IPS DF 6.9 (cell line): ENCODE measurements around the gene C19orf67.

Experiments used
- DNase-seq: peaks from one replicate; pipeline ENCODE4 v3.0.0-alpha.2; 2013; ENCODE audit warnings: low read depth, low spot score
- H3K27ac ChIP-seq: one replicate; pipeline ENCODE4 v1.5.1; 2013; ENCODE audit warnings: low read length, control low read depth
- H3K27me3 ChIP-seq: 2 replicates; pipeline ENCODE4 v1.6.1; 2013; ENCODE audit warnings: mild to moderate bottlenecking, low read length; ENCODE audit not compliant: control insufficient read depth, insufficient read depth
- H3K36me3 ChIP-seq: 2 replicates; pipeline ENCODE4 v1.6.1; 2013; ENCODE audit warnings: low read length; ENCODE audit not compliant: control insufficient read depth, insufficient read depth
- H3K4me1 ChIP-seq: 2 replicates; pipeline ENCODE4 v1.6.1; 2013; ENCODE audit warnings: low read length; ENCODE audit not compliant: control insufficient read depth, insufficient read depth
- H3K4me3 ChIP-seq: 2 replicates; pipeline ENCODE4 v1.5.1; 2013; ENCODE audit warnings: mild to moderate bottlenecking, low read length
- H3K9me3 ChIP-seq: 2 replicates; pipeline ENCODE4 v1.6.1; 2013; ENCODE audit warnings: low read length, inconsistent platforms; ENCODE audit not compliant: control insufficient read depth, insufficient read depth
- WGBS: extraction: QIAGEN DNeasy Blood & Tissue Kit; methylation state at CpG from one replicate; pipeline ENCODE4 v1.1.7; 2013; ENCODE audit warnings: mixed read lengths, missing lambda C conversion rate; ENCODE audit not compliant: insufficient read length, insufficient coverage; 5-methylcytosine and 5-hydroxymethylcytosine counted together

The C19orf67 gene

GRCh38 chr19:14117668-14118164 lies 32.1 kb upstream of the C19orf67 start, which contains the start of gene PRKACA:
Gene PRKACA, minus strand, starts transcription at chr19:14117762. Its CDS starts 215 bp downstream, at chr19:14117547.
- WGBS = no CpG with 5 or more reads among the region's 67 CpGs

GRCh38 chr19:14116918-14117578 lies 31.5 kb upstream of the C19orf67 start:
- H3K4me3 ChIP-seq = peak overlapping the region; percentile 76; the same call in 1 of the 2 replicates

More at GRCh38 chr19:14117668-14118164, 32.1 kb upstream of the C19orf67 start, which contains the start of gene PRKACA:
- Histone ChIP-seq H3K4me1 (peaks cover 4% of the 10 kb centered on the region; the same call in 1 of the 2 replicates), H3K27ac (no peak within 1 kb of the TSS), H3K4me3 (peak within 1 kb of the TSS; percentile 76; the same call in 1 of the 2 replicates), H3K36me3 (0 out of 2 replicates have a peak, but pooled peaks cover 2% of the 10 kb centered on the region), H3K9me3 (no peaks in the 10 kb centered on the region), H3K27me3 (no peaks in the 10 kb centered on the region)
- peak; percentile 98 for DNase-seq

DNA sequence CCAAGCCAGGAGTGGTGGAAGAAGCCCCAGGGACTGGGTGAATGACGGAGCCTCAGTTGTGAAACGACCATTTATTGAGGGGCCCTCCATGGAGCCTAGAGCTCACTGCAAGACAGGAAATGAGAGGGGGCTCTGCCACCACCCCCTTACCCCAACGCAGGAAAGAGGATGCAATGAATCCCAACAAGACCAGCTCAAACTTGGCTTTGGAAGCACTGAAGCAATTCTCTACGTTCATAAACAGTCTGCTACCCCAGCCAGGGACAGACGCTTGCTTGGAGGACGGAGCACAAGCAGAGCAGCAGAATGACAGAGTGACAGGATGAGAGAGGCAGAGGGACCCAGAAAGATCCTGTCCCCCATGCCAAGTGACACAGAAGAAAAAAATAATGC lies 30.9 kb upstream of the C19orf67 start:
- H3K27me3 ChIP-seq = no peaks in the 10 kb centered on the region
- no peak for DNase-seq
- H3K4me1 ChIP-seq = peaks cover 7% of the 10 kb centered on the region
- H3K36me3 ChIP-seq = 0 out of 2 replicates have a peak, but pooled peaks cover 2% of the 10 kb centered on the region
- H3K9me3 ChIP-seq = no peaks in the 10 kb centered on the region
- WGBS = no CpG with 5 or more reads among the region's 6 CpGs
- H3K27ac ChIP-seq = no peak overlapping the region
- no peak overlapping the region for H3K4me3 ChIP-seq

More at GRCh38 chr19:14116918-14117578, 31.5 kb upstream of the C19orf67 start:
- Histone ChIP-seq H3K36me3 (0 out of 2 replicates have a peak, but pooled peaks cover 2% of the 10 kb centered on the region), H3K27me3 (no peaks in the 10 kb centered on the region), H3K27ac (no peak overlapping the region), H3K4me1 (peaks cover 7% of the 10 kb centered on the region), H3K9me3 (no peaks in the 10 kb centered on the region)
- no peak for DNase-seq
- no CpG with 5 or more reads among the region's 33 CpGs for WGBS

GRCh38 chr19:14115756-14116155 lies 30.2 kb upstream of the C19orf67 start:
- peaks cover 7% of the 10 kb centered on the region for H3K4me1 ChIP-seq
- no CpG with 5 or more reads among the region's 5 CpGs for WGBS
- H3K9me3 ChIP-seq = no peaks in the 10 kb centered on the region
- DNase-seq = no peak
- H3K27me3 ChIP-seq = no peaks in the 10 kb centered on the region
- H3K4me3 ChIP-seq = no peak overlapping the region
- no peaks in the 10 kb centered on the region for H3K36me3 ChIP-seq
- no peak overlapping the region for H3K27ac ChIP-seq

- H3K9me3 ChIP-seq = no peaks in the 10 kb centered on the region
- no peak for DNase-seq
- peaks cover 7% of the 10 kb centered on the region for H3K4me1 ChIP-seq
- H3K4me3 ChIP-seq = no peak overlapping the region
- no peaks in the 10 kb centered on the region for H3K27me3 ChIP-seq
- H3K36me3 ChIP-seq = no peaks in the 10 kb centered on the region
- H3K27ac ChIP-seq = no peak overlapping the region
- WGBS = no CpG with 5 or more reads among the region's 9 CpGs
Measured at GRCh38 chr19:14114854-14115253, 29.3 kb upstream of the C19orf67 start.

- WGBS = no CpG with 5 or more reads among the region's 7 CpGs
- no peak for DNase-seq
- H3K4me1 ChIP-seq = peaks cover 7% of the 10 kb centered on the region
- no peak overlapping the region for H3K4me3 ChIP-seq
- H3K27me3 ChIP-seq = no peaks in the 10 kb centered on the region
- H3K27ac ChIP-seq = no peak overlapping the region
- no peaks in the 10 kb centered on the region for H3K36me3 ChIP-seq
- no peaks in the 10 kb centered on the region for H3K9me3 ChIP-seq
Measured at GRCh38 chr19:14114439-14114838, 28.9 kb upstream of the C19orf67 start.

GRCh38 chr19:14113762-14114414 lies 28.3 kb upstream of the C19orf67 start:
- WGBS = no CpG with 5 or more reads among the region's 18 CpGs
- H3K27ac ChIP-seq = no peak overlapping the region
- H3K36me3 ChIP-seq = no peaks in the 10 kb centered on the region
- H3K4me3 ChIP-seq = no peak overlapping the region
- DNase-seq = no peak
- peaks cover 7% of the 10 kb centered on the region for H3K4me1 ChIP-seq
- no peaks in the 10 kb centered on the region for H3K27me3 ChIP-seq
- H3K9me3 ChIP-seq = no peaks in the 10 kb centered on the region

DNA sequence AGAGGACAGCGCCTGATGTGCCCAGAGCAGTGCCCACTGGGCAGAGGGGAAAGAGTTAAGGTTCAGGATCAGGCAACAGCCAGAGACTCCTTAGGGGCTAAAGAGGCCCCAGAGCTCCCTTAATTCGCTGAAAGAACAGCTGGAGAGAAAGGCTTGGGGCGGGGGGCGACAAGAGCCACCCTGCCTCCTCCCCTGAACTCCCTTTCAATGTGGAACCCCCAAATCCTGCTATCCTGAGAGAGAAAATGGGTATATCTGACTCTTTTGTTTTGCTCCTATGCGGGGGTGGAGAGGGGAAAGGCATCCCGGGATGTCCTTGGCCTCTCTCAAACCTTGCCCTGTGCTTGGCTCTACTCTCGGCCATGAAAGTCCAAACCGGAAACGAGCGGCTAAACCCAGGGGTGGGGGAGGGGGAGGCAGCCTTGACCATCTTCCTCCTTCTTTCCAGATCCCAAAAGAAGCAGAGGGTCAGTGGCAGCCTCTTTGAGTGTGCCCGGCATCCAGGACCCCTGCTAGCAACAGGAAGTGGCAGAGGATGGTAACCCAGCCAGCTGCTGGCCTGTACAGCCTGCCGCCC lies 27.3 kb upstream of the C19orf67 start:
- Histone ChIP-seq H3K36me3 (no peaks in the 10 kb centered on the region), H3K27ac (no peak overlapping the region), H3K9me3 (no peaks in the 10 kb centered on the region), H3K27me3 (no peaks in the 10 kb centered on the region), H3K4me3 (no peak overlapping the region), H3K4me1 (peaks cover 7% of the 10 kb centered on the region)
- DNase-seq = no peak
- WGBS = no CpG with 5 or more reads among the region's 12 CpGs

- Histone ChIP-seq H3K4me1 (peaks cover 7% of the 10 kb centered on the region), H3K4me3 (no peak overlapping the region), H3K27me3 (no peaks in the 10 kb centered on the region), H3K9me3 (no peaks in the 10 kb centered on the region), H3K36me3 (no peaks in the 10 kb centered on the region), H3K27ac (no peak overlapping the region)
- no peak for DNase-seq
- WGBS = no CpG with 5 or more reads among the region's 12 CpGs
Measured at GRCh38 chr19:14112051-14112808, 26.6 kb upstream of the C19orf67 start.

DNA sequence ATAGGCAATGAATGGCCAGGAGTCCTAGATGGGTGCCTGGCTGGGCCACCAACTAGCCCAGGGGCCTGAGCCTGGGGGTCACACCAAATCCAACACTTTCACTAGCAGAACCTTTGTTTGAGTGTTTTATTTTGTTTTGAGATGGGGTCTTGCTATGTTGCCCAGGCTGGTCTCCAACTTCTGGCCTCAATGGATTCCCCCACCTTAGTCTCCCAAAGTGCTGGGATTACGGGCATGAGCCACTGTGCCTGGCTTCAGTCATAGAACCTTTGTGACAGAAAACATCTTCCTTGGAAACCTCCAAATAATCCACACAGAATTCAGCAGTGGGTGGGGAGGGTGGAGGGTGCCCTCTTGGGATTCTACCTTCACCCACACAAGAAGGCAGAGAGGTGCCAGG lies 25.9 kb upstream of the C19orf67 start:
- Histone ChIP-seq H3K27ac (no peak overlapping the region), H3K4me3 (no peak overlapping the region), H3K36me3 (no peaks in the 10 kb centered on the region), H3K27me3 (no peaks in the 10 kb centered on the region), H3K4me1 (peaks cover 7% of the 10 kb centered on the region), H3K9me3 (no peaks in the 10 kb centered on the region)
- DNase-seq = no peak
- no CpG with 5 or more reads among the region's 1 CpG for WGBS
